Neural cell (in vitro differentiated cells): ENCODE results near the gene RTN4.

Source experiments
- EP300 ChIP-seq: fragments of 450-650 bp; conservative IDR thresholded peaks from 2 replicates; pipeline ENCODE4 v1.6.1; 2014; ENCODE audit warnings: antibody characterized with exemption, mild to moderate bottlenecking, moderate library complexity; ENCODE audit not compliant: poor library complexity, severe bottlenecking
- EZH2 ChIP-seq: fragments of 200-600, 300-800 bp; shearing (Covaris generic), sonication (generic); IDR thresholded peaks from 2 replicates; pipeline ENCODE4 v1.6.1; 2014; ENCODE audit warnings: antibody characterized with exemption, low read length, borderline replicate concordance, mild to moderate bottlenecking; ENCODE audit not compliant: insufficient read depth, poor library complexity, severe bottlenecking
- MXI1 ChIP-seq: fragments of 450-650 bp; conservative IDR thresholded peaks from 2 replicates; pipeline ENCODE4 v1.6.1; 2014; ENCODE audit warnings: antibody characterized with exemption, mild to moderate bottlenecking; ENCODE audit not compliant: poor library complexity, severe bottlenecking
- POLR2AphosphoS5 ChIP-seq: IDR thresholded peaks from 2 replicates; pipeline ENCODE4 v1.6.1; 2012
- RAD21 ChIP-seq: fragments of 450-650 bp; conservative IDR thresholded peaks from 2 replicates; pipeline ENCODE4 v1.6.1; 2014; ENCODE audit warnings: antibody characterized with exemption, mild to moderate bottlenecking, moderate library complexity
- SMC3 ChIP-seq: fragments of 450-650 bp; conservative IDR thresholded peaks from 2 replicates; pipeline ENCODE4 v1.6.1; 2014; ENCODE audit warnings: antibody characterized with exemption, mild to moderate bottlenecking, moderate library complexity; ENCODE audit not compliant: poor library complexity
- TF ChIP-seq, protein P1 (sequence below): fragments of 450-650 bp; IDR thresholded peaks from 2 replicates; pipeline ENCODE4 v1.5.1; 2014; ENCODE audit warnings: antibody characterized with exemption, mild to moderate bottlenecking, moderate library complexity; ENCODE audit not compliant: poor library complexity, severe bottlenecking
- TF ChIP-seq, protein P2 (sequence below): IDR thresholded peaks from 2 replicates; pipeline ENCODE4 v1.6.1; 2012; ENCODE audit warnings: borderline replicate concordance

DNA sequence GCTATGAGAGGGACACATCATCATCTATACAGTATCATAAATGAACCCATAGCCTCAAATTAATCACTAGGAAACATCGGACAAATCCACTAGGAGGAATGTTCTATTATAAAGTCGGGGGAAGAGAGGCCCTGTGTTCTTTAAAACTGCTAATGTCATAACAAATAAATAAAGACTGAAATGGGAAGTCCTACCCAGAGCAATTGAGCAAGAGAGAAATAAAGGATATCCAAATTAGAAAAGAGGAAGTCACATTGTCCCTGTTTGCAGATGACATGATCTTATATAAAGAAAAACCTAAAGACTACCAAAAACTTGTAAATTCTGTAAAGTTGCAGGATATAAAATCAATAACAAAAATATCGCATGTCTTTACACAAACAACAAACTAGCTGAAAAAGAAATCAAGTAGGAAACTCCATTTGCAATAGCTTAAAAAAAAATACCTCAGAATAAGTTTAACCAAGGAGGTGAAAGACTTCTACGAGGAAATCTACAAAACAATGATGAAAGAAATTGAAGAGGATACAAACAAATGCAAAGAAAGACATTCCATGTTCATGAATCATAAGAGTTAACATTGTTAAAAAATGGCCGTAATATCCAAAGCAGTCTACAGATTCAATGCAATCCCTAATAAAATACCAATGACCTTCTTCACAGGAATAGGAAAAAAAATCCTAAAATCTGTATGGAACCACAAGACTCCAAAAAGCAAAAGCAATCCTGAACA is 30.6 kb downstream of the RTN4 start:
- TF ChIP-seq, protein P1, sequence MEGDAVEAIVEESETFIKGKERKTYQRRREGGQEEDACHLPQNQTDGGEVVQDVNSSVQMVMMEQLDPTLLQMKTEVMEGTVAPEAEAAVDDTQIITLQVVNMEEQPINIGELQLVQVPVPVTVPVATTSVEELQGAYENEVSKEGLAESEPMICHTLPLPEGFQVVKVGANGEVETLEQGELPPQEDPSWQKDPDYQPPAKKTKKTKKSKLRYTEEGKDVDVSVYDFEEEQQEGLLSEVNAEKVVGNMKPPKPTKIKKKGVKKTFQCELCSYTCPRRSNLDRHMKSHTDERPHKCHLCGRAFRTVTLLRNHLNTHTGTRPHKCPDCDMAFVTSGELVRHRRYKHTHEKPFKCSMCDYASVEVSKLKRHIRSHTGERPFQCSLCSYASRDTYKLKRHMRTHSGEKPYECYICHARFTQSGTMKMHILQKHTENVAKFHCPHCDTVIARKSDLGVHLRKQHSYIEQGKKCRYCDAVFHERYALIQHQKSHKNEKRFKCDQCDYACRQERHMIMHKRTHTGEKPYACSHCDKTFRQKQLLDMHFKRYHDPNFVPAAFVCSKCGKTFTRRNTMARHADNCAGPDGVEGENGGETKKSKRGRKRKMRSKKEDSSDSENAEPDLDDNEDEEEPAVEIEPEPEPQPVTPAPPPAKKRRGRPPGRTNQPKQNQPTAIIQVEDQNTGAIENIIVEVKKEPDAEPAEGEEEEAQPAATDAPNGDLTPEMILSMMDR, result no peak
- TF ChIP-seq EZH2 (no peak), MXI1 (no peak), RAD21 (no peak), EP300 (no peak), SMC3 (no peak), POLR2AphosphoS5 (no peak)
- TF ChIP-seq, protein P2, sequence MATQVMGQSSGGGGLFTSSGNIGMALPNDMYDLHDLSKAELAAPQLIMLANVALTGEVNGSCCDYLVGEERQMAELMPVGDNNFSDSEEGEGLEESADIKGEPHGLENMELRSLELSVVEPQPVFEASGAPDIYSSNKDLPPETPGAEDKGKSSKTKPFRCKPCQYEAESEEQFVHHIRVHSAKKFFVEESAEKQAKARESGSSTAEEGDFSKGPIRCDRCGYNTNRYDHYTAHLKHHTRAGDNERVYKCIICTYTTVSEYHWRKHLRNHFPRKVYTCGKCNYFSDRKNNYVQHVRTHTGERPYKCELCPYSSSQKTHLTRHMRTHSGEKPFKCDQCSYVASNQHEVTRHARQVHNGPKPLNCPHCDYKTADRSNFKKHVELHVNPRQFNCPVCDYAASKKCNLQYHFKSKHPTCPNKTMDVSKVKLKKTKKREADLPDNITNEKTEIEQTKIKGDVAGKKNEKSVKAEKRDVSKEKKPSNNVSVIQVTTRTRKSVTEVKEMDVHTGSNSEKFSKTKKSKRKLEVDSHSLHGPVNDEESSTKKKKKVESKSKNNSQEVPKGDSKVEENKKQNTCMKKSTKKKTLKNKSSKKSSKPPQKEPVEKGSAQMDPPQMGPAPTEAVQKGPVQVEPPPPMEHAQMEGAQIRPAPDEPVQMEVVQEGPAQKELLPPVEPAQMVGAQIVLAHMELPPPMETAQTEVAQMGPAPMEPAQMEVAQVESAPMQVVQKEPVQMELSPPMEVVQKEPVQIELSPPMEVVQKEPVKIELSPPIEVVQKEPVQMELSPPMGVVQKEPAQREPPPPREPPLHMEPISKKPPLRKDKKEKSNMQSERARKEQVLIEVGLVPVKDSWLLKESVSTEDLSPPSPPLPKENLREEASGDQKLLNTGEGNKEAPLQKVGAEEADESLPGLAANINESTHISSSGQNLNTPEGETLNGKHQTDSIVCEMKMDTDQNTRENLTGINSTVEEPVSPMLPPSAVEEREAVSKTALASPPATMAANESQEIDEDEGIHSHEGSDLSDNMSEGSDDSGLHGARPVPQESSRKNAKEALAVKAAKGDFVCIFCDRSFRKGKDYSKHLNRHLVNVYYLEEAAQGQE, result no peak
